Spinal cord (tissue), 10 donors: ENCODE data around the gene PACRG. TPM values are rescaled to one million over a fixed set of nuclear protein-coding genes. Genes with fewer than 3 reads are reported as not detected.

Source experiments
- DNase-seq, 6 donors: peaks; one replicate each; pipeline versions ENCODE4 v3.0.0 to v3.0.0-alpha.2; 2013 to 2015; ENCODE audit warnings: low spot score in 6 of 6, low read depth in 4 of 6
- H3K27ac ChIP-seq: one replicate; pipeline ENCODE4 v1.5.1; 2013; ENCODE audit warnings: low read depth, low read length, control low read depth
- H3K27me3 ChIP-seq: one replicate; pipeline ENCODE4 v1.6.1; 2013; ENCODE audit warnings: low read length; ENCODE audit not compliant: control insufficient read depth, insufficient read depth
- H3K36me3 ChIP-seq: one replicate; pipeline ENCODE4 v1.6.1; 2013; ENCODE audit warnings: low read length; ENCODE audit not compliant: control insufficient read depth, insufficient read depth
- H3K4me1 ChIP-seq: one replicate; pipeline ENCODE4 v1.6.1; 2013; ENCODE audit warnings: low read length; ENCODE audit not compliant: control insufficient read depth, insufficient read depth
- H3K4me3 ChIP-seq: one replicate; pipeline ENCODE4 v1.5.1; 2013; ENCODE audit warnings: low read depth, low read length, control low read depth
- H3K9me3 ChIP-seq: one replicate; pipeline ENCODE4 v1.6.1; 2013; ENCODE audit warnings: low read length; ENCODE audit not compliant: control insufficient read depth, insufficient read depth
- WGBS: methylation state at CpG from one replicate; pipeline ENCODE4 v1.1.5; 2013; ENCODE audit warnings: missing lambda C conversion rate; ENCODE audit not compliant: insufficient coverage; 5-methylcytosine and 5-hydroxymethylcytosine counted together
- polyA plus RNA-seq, 2 donors: library from polyadenylated mRNA; unstranded; fragments of 120-200 nt; gene quantifications; one replicate each; pipeline ENCODE4 v1.2.1, GENCODE V29; 2013; ENCODE audit not compliant: insufficient read length in 2 of 2
- total RNA-seq, 2 donors: library from RNA; depleted of rRNA in 1 of 2; stranded (reverse); fragments of 120-200 nt in 1 of 2; fragments of >200 nt in 1 of 2; gene quantifications; one replicate each; pipeline versions ENCODE4 v1.2.3 to v1.2.4, GENCODE V29; 2013 to 2014
- donor health status: healthy.

Gene PACRG
- total and polyA plus RNA-seq, 4 donors, result 9.5 to 21.2 (median 17.8) TPM

DNA sequence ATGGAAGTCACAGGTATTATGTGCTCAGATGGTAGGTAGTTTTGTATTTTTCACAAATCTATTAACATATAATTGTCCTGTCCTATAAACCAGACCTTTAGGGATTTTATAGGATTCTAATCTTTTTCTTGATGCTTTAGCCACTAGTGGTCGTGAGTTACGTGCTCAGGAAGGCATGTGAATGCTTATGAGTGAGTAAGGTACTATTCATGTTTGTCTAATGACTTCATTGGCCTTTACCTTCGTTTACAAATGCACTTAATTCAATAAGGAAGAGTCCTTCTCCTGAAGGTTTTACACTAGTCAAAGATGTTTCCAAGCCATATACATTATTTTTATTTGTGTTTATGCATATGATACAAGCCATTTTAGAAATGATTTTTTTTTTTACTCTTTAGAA lies 23.0 kb downstream of the PACRG start:
- no peak overlapping the region for H3K4me3 ChIP-seq
- H3K27ac ChIP-seq, result no peak overlapping the region
- no peak for DNase-seq
- H3K4me1 ChIP-seq, result no peaks in the 10 kb centered on the region
- H3K36me3 ChIP-seq, result no peaks in the 10 kb centered on the region
- WGBS, result no CpG with 5 or more reads among the region's 3 CpGs
- H3K9me3 ChIP-seq, result no peaks in the 10 kb centered on the region
- H3K27me3 ChIP-seq, result no peaks in the 10 kb centered on the region

DNA sequence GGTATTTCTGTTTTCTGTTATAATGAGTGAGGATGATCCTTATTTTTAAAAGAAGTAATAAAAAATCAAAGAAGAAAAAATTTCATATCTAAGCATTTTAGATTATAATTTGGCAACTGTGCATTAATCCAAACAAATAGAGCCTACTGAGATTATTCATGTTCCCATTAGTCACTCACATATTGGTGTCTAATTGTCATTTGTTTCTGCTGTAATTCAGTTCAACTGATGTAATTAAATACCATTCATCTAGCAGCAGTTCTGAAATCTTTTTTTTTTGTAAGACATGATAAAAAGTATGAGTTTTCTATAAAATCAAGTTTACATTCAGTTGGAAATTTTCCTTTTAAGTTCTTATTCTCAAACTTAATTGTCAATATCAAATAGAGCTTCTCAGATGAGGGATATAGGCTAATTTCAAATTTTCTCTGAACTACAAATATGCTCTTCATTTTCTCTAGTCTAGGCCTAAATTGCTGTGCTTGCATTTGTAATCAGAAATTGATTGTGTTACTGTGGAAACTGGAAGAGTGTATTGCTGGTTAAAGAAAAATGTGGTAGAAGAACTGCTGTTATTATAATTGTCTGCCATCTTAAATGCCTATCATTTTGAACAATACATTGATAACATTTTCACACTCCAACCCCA lies 23.6 kb downstream of the PACRG start:
- H3K36me3 ChIP-seq, result no peaks in the 10 kb centered on the region
- no peak for DNase-seq
- no peaks in the 10 kb centered on the region for H3K9me3 ChIP-seq
- no peak overlapping the region for H3K27ac ChIP-seq
- H3K4me1 ChIP-seq, result no peaks in the 10 kb centered on the region
- H3K27me3 ChIP-seq, result no peaks in the 10 kb centered on the region
- H3K4me3 ChIP-seq, result no peak overlapping the region

GRCh38 chr6:162753775-162754174 lies 26.0 kb downstream of the PACRG start:
- Histone ChIP-seq H3K4me3 (no peak overlapping the region), H3K27ac (no peak overlapping the region), H3K4me1 (no peaks in the 10 kb centered on the region), H3K9me3 (no peaks in the 10 kb centered on the region), H3K36me3 (no peaks in the 10 kb centered on the region), H3K27me3 (no peaks in the 10 kb centered on the region)
- no peak for DNase-seq

- H3K4me1 ChIP-seq, result no peaks in the 10 kb centered on the region
- DNase-seq, result no peak
- H3K27me3 ChIP-seq, result no peaks in the 10 kb centered on the region
Measured at GRCh38 chr6:162770136-162770535, 42.4 kb downstream of the PACRG start.

GRCh38 chr6:162770955-162771354 lies 43.2 kb downstream of the PACRG start:
- H3K9me3 ChIP-seq, result no peaks in the 10 kb centered on the region
- H3K27me3 ChIP-seq, result no peaks in the 10 kb centered on the region
- no peaks in the 10 kb centered on the region for H3K36me3 ChIP-seq
- no CpG with 5 or more reads among the region's 1 CpG for WGBS
- DNase-seq, result no peak
- H3K4me3 ChIP-seq, result no peak overlapping the region
- H3K27ac ChIP-seq, result no peak overlapping the region
- H3K4me1 ChIP-seq, result no peaks in the 10 kb centered on the region

More at GRCh38 chr6:162770136-162770535, 42.4 kb downstream of the PACRG start:
- H3K4me3 ChIP-seq, result no peak overlapping the region
- no peaks in the 10 kb centered on the region for H3K36me3 ChIP-seq
- no peak overlapping the region for H3K27ac ChIP-seq
- H3K9me3 ChIP-seq, result no peaks in the 10 kb centered on the region

DNA sequence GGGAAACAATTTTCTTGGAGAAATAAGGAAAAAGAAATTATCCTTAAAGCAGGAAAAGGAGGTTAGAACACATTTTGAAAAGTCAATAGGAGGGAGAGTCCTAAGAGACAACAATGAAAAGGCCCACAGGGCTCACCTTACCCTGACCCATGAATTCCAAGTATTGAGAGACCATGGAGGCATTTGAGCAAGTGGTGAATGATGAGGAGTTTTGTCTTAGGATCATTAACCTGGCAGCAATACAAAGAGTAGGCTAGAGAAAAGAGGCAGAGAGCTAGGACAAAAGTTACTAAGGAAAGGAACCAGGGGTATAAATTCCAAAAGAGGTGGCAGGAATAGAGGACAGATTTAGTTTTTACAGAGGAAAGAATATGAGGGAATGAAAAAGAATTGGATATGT lies 44.7 kb downstream of the PACRG start:
- H3K4me1 ChIP-seq, result no peaks in the 10 kb centered on the region
- H3K27ac ChIP-seq, result no peak overlapping the region
- no peak overlapping the region for H3K4me3 ChIP-seq
- peak in 3 of 6 donors; percentile 2 to 49 (median 40) for DNase-seq
- no peaks in the 10 kb centered on the region for H3K27me3 ChIP-seq
- H3K36me3 ChIP-seq, result no peaks in the 10 kb centered on the region
- no peaks in the 10 kb centered on the region for H3K9me3 ChIP-seq

DNA sequence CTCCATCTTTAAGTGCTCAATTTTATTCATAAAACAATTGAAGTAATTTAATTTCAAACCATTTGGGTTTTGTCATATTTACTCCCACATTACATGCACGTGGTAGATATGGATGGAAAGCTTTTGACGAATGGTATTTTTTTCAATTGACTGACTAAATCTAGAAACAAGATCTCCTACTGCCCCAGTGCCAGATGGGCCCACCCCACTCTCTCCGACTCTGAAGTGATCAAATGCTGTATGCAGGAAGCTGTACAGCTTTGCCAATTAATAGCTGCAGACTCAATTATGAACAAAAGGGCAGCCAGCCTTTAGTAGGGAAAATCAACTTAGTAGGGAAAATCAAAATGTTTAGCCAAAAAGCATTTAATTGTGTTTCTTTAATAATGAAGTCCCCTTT lies 46.2 kb downstream of the PACRG start:
- no peaks in the 10 kb centered on the region for H3K9me3 ChIP-seq
- WGBS, result no CpG with 5 or more reads among the region's 3 CpGs
- no peak for DNase-seq
- H3K36me3 ChIP-seq, result no peaks in the 10 kb centered on the region
- H3K4me3 ChIP-seq, result no peak overlapping the region
- no peak overlapping the region for H3K27ac ChIP-seq
- no peaks in the 10 kb centered on the region for H3K4me1 ChIP-seq
- H3K27me3 ChIP-seq, result no peaks in the 10 kb centered on the region

DNA sequence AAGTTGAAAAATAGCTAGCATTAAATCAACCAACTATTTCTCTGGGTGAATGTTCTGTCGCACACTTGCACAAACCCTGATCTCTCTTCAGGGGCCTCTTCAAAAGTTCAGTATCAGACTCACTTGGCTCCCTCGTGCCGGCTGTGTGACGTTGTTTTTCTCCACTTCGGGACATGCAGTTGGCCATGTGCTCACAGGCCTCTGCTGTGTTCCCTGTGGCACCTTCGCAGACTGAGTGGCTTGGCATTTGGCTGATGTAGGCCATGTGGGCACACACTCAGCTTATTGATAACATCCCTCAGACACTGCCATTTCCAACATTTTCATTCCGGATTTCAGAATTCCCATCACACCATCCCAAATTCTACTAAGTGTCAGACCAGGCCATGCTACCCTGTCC lies 49.3 kb downstream of the PACRG start:
- H3K4me1 ChIP-seq, result no peaks in the 10 kb centered on the region
- 68% methylated on average over 6 of the region's 7 CpGs for WGBS
- no peaks in the 10 kb centered on the region for H3K27me3 ChIP-seq
- H3K4me3 ChIP-seq, result no peak overlapping the region
- no peak overlapping the region for H3K27ac ChIP-seq
- no peak for DNase-seq
- no peaks in the 10 kb centered on the region for H3K36me3 ChIP-seq
- H3K9me3 ChIP-seq, result no peaks in the 10 kb centered on the region

- no peak overlapping the region for H3K4me3 ChIP-seq
- H3K27me3 ChIP-seq, result no peaks in the 10 kb centered on the region
- DNase-seq, result no peak
- H3K27ac ChIP-seq, result no peak overlapping the region
- no peaks in the 10 kb centered on the region for H3K9me3 ChIP-seq
- H3K36me3 ChIP-seq, result no peaks in the 10 kb centered on the region
- H3K4me1 ChIP-seq, result no peaks in the 10 kb centered on the region
- WGBS, result 98% methylated on average over 5 of the region's 8 CpGs
Measured at GRCh38 chr6:162778603-162779002, 50.8 kb downstream of the PACRG start.

GRCh38 chr6:162785632-162786242 lies 58.0 kb downstream of the PACRG start:
- no peak for DNase-seq
- Histone ChIP-seq H3K4me1 (no peaks in the 10 kb centered on the region), H3K27me3 (no peaks in the 10 kb centered on the region), H3K36me3 (no peaks in the 10 kb centered on the region), H3K27ac (no peak overlapping the region), H3K9me3 (no peaks in the 10 kb centered on the region), H3K4me3 (no peak overlapping the region)
- 88% methylated on average over 7 of the region's 8 CpGs for WGBS
